ENCODE measurements around the gene MUC5B.

Gene MUC5B

DNA sequence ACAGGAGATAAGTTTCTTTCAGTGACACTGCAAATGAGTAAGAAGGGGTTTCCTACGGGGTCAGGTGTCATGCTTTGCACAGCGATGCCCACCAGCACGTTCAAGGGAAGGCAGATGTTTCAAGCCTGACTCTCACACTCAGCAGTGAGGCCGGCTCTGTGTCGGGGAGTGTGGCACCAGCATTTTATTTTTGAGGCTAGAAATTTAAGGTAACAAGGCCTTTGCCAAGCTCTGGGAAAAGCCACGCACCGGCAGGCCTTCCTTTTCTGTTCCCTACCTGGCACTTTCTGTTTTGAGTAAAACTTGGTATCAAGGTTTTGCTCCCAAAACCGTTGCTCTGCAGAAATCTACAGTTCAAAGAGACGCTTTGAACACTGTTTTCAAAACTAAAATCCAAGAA, 48.5 kb downstream of the MUC5B start:
- no peak for TF ChIP-seq ZFX (IDR thresholded peaks at IDR 0.05; ENCODE audit: borderline replicate concordance)
- TF ChIP-seq, protein P1, sequence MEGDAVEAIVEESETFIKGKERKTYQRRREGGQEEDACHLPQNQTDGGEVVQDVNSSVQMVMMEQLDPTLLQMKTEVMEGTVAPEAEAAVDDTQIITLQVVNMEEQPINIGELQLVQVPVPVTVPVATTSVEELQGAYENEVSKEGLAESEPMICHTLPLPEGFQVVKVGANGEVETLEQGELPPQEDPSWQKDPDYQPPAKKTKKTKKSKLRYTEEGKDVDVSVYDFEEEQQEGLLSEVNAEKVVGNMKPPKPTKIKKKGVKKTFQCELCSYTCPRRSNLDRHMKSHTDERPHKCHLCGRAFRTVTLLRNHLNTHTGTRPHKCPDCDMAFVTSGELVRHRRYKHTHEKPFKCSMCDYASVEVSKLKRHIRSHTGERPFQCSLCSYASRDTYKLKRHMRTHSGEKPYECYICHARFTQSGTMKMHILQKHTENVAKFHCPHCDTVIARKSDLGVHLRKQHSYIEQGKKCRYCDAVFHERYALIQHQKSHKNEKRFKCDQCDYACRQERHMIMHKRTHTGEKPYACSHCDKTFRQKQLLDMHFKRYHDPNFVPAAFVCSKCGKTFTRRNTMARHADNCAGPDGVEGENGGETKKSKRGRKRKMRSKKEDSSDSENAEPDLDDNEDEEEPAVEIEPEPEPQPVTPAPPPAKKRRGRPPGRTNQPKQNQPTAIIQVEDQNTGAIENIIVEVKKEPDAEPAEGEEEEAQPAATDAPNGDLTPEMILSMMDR (IDR thresholded peaks at IDR 0.05) = no peak
- no peak overlapping the region for H3K27ac ChIP-seq

DNA sequence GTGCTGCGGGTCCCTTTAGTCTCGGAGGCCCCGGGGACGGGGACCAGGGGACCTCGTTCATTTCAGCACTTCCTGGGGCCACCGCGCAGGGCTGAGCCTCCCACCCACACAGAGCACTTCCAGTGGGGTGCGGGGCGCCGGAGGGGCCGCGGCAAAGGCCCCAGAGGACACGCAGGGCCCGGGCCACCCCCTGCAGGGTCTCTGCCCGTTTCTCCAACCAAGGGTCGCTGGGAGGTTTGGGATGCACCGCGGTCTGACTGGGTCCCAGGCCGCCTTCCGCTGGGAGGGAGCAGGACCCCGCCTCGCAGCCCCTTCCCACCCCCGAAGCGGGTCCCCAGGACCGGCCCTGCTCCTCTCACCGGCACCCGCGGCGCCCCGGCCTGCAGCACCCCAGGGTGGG, 49.1 kb downstream of the MUC5B start:
- TF ChIP-seq, protein P1 (IDR thresholded peaks at IDR 0.05) = no peak
- no peak for TF ChIP-seq ZFX (IDR thresholded peaks at IDR 0.05; ENCODE audit: borderline replicate concordance)
- H3K27ac ChIP-seq = no peak overlapping the region

DNA sequence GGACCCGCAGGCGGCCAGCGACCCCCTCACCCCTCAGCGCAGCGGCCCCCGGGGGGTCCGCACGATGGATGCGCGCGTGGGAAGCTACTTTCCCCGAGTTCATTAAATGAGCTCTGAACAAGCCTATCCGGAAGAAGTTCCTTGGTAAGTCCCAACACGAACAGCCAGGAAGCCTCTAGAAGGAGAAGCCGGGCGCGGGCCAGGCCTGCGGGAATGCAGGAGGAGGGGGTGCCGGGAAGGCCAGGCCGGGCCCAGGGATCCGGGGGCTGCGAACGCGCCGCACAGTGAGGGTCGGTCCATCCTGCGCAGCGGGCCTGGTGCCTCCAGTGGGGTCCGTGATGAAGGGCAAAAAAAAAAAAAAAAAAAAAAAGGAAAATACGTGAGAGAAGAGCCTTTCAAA, 49.7 kb downstream of the MUC5B start:
- no peak overlapping the region for H3K27ac ChIP-seq
- TF ChIP-seq, protein P1 (IDR thresholded peaks at IDR 0.05) = no peak

DNA sequence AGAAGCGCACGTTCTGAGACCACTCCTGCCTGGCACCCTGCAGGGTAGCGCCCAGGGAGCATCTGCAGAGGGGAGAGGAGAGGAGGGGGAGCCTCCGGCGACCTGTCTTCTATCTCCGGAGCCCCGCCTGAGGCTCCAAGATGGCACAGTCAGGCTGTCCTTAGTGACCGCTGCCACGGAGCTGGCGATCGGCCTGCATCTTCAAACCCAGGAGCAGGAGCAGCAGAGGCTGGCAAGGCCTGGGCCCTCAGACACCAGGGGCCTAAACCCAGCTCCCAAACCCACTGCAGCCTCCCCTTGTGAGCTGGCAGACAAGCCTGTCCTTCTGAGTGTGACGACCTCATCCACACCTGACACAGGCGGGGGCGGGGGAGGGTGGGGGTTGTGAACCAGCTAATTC, 51.6 kb downstream of the MUC5B start:
- H3K27ac ChIP-seq = no peak overlapping the region
- TF ChIP-seq ZFX (IDR thresholded peaks at IDR 0.05; ENCODE audit: borderline replicate concordance) = no peak
- TF ChIP-seq, protein P1 (IDR thresholded peaks at IDR 0.05) = no peak

DNA sequence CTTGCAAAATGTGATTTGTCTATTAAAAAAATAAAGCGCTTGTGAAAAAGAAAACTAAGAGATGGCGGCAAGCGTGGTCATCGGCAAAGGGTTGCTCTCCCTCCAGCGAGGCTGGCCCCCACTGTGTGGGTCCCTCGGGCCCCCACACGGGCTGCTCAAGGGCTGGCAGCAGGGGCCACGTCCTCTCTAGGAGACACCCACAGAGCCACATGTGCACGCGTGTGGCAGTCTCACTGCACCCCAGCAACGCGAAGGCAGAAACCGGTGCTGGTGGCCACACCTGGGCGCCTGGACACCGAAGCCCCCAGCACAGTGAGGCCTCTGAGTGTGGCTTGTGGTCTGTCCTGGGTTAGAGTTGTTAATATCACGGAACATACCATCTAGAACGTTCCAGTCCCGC, 52.2 kb downstream of the MUC5B start:
- no peak for TF ChIP-seq ZFX (IDR thresholded peaks at IDR 0.05; ENCODE audit: borderline replicate concordance)
- TF ChIP-seq, protein P1 (IDR thresholded peaks at IDR 0.05) = no peak
- no peak overlapping the region for H3K27ac ChIP-seq

DNA sequence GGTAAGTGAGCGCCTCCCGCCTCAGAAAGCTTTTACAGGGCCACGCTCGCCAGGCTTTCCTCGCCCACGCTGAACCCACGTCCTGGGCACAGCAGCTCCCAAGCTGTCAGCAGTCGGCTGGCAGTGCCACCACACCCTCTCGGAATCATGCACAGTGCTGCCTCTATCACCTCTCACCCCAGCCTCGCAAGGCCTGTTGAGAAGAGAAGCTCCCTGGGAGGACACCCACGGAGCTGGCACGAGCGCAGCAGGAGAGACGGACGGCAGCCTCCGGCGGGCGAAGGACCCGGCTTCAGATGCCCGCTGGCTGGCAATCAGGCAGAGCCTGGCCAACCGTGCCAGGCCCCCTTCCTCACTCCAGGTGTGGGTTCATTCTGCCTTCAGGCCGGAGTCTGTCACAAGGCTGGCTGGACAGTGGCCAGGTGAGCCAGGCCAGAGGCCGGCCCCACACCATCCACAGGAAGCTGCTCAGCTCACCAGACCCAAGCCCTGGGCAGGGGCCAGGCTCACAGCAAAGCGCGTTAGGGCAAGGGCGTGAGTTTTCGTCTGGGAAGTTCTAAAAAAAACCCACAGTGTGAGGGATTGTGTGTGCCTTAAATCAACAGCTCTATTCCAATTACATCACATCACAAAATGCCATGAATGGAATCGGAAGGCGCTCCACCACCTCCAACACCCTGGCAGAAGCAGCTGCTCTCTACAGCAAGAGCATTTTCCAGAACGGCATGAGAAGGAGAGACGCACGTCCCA, 53.4 kb downstream of the MUC5B start:
- TF ChIP-seq ZFX (IDR thresholded peaks at IDR 0.05; ENCODE audit: borderline replicate concordance) = no peak
- TF ChIP-seq, protein P1 (IDR thresholded peaks at IDR 0.05) = no peak
- no peak overlapping the region for H3K27ac ChIP-seq

DNA sequence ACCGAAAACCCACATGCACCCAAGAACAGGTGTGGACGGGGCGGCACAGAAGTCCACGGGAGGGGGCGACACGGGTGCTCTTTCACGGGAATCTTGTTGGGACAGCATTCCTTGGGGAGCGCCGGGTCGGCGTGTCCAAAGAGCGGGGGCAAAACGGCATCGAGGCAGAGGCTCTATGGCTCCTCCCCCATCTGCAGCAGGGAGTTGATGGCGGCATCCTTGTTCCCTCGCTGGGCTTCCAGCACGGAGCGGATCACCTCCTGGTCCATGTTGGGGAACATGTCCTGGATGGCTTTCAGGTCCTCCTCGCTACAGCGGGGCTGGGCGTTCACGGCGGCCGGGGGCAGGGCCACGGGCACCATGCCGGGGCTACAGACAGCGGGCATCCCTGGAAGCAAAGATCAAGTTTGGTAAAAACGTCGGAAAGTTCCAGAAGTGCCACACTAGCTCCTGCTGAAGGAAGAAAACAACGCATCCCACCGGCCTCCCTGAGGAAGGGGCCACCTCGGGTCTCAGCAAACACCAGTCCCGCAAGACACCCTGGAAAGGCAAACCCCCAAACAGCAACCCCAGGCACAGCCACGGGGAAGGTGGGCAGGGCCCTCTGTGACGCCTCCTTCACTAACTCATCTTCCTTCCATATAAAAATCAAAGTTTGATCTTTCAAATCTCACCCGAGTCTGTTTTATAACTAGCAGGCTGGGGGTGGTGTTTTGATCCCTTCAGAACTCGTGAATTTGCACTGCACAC, 54.2 kb downstream of the MUC5B start:
- H3K27ac ChIP-seq = no peak overlapping the region
- no peak for TF ChIP-seq ZFX (IDR thresholded peaks at IDR 0.05; ENCODE audit: borderline replicate concordance)
- TF ChIP-seq, protein P1 (IDR thresholded peaks at IDR 0.05) = no peak
